Measurements from ENCODE around the gene HLA-DMA. TPM values are rescaled to one million over a fixed set of nuclear protein-coding genes. Genes with fewer than 3 reads are reported as not detected.
A peak's percentile ranks its signal among the peaks of the same experiment; 100 is the strongest.

HLA-DMA gene
- total and polyA plus RNA-seq, 2 of the 13 experiments (the other 11 are each of a cell fraction or from before 2014, with no cell fraction given) = 0.70 to 0.71 TPM

DNA sequence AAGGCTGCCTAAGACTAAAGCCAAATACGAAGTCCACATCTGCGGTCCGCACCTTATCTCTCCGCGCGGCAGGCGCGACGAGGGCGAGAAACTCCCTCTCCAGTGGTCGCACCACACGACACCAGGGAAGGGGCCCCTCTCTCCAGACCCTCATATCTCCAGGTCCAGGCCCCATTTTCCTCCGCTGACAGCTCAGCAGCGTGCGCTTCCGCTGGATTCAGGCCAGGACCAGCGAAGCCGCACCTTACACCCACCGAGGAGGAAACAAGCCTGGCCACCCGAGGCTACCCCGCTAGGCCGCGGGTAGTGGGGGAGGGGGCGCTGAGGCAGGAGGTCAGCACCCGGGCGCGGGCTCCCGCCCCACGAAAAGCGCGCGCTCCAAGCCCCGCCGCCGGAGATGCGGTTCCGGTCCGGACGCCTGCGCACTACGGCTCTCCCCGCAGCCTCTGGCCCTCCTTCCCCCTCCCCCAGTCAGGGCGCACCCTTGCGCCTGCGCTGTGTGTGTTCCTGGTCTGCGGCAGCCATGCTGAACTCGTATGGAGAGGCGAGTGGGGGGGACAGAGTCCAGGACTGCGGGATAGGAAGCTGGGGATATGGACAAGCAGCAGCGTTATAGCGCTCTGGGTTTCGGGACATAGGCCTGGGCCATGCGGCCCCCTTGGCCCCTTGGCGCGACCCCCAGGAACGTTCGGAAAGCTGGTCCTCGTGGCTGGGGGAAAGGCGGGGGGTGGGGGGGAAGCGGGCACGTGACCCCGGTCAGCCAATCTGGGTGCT, 15.4 kb upstream of the HLA-DMA start, which contains the start of gene BRD2 (continued):
- TF ChIP-seq, protein P1, sequence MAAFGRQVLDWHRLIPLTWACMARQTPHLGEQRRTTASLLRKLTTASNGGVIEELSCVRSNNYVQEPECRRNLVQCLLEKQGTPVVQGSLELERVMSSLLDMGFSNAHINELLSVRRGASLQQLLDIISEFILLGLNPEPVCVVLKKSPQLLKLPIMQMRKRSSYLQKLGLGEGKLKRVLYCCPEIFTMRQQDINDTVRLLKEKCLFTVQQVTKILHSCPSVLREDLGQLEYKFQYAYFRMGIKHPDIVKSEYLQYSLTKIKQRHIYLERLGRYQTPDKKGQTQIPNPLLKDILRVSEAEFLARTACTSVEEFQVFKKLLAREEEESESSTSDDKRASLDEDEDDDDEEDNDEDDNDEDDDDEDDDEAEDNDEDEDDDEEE (CRISPR knock-in tag; IDR thresholded peaks at IDR 0.05) = no peak
- TF ChIP-seq, protein P2, sequence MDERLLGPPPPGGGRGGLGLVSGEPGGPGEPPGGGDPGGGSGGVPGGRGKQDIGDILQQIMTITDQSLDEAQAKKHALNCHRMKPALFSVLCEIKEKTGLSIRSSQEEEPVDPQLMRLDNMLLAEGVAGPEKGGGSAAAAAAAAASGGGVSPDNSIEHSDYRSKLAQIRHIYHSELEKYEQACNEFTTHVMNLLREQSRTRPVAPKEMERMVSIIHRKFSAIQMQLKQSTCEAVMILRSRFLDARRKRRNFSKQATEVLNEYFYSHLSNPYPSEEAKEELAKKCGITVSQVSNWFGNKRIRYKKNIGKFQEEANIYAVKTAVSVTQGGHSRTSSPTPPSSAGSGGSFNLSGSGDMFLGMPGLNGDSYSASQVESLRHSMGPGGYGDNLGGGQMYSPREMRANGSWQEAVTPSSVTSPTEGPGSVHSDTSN (CRISPR knock-in tag; IDR thresholded peaks at IDR 0.05) = 0 out of 2 replicates have a peak, but pooled peaks have one; percentile 36
- TF ChIP-seq ATF7 (IDR thresholded peaks at IDR 0.05) (no peak), ATF7 (CRISPR knock-in tag; IDR thresholded peaks at IDR 0.05) (peak; percentile 83; the same call in 1 of the 2 replicates), MYNN (CRISPR knock-in tag; IDR thresholded peaks at IDR 0.05; ENCODE audit: low read depth) (peak; percentile 72), SMARCC2 (IDR thresholded peaks at IDR 0.05) (no peak), ZNF382 (CRISPR knock-in tag; IDR thresholded peaks at IDR 0.05; ENCODE audit: borderline replicate concordance) (no peak), NPAS2 (CRISPR knock-in tag; IDR thresholded peaks at IDR 0.05; ENCODE audit: borderline replicate concordance) (no peak), KAT2B (IDR thresholded peaks at IDR 0.05; ENCODE audit: borderline replicate concordance, low read depth, low read length) (no peak), CTCF (CRISPR knock-in tag; IDR thresholded peaks at IDR 0.05) (peak; percentile 42; the same call in 1 of the 2 replicates), CSRNP2 (CRISPR knock-in tag; conservative IDR thresholded peaks at IDR 0.05; ENCODE audit: low read depth) (peak; percentile 86; the same call in 1 of the 2 replicates), ZNF430 (CRISPR knock-in tag; IDR thresholded peaks at IDR 0.05) (peak; percentile 91), ZFY (CRISPR knock-in tag; IDR thresholded peaks at IDR 0.05) (peak; percentile 99), NFYC (CRISPR knock-in tag; IDR thresholded peaks at IDR 0.05) (peak; percentile 75), STAG1 (CRISPR knock-in tag; IDR thresholded peaks at IDR 0.05) (no peak), ZNF850 (CRISPR knock-in tag; conservative IDR thresholded peaks at IDR 0.05) (0 out of 2 replicates have a peak, but pooled peaks have one; percentile 84), ZBTB7A (CRISPR knock-in tag; IDR thresholded peaks at IDR 0.05) (peak; percentile 53; the same call in 1 of the 2 replicates), IRX3 (CRISPR knock-in tag; IDR thresholded peaks at IDR 0.05; ENCODE audit: borderline replicate concordance, low read depth) (peak; percentile 91; the same call in 1 of the 2 replicates), CBX5 (CRISPR knock-in tag; IDR thresholded peaks at IDR 0.05; ENCODE audit: borderline replicate concordance) (peak; percentile 15; the same call in 1 of the 2 replicates), POLR2G (IDR thresholded peaks at IDR 0.05; ENCODE audit: low read depth, low read length) (peak; percentile 87), ARNT2 (CRISPR knock-in tag; IDR thresholded peaks at IDR 0.05; ENCODE audit: low read depth) (peak; percentile 99), CC2D1A (CRISPR knock-in tag; IDR thresholded peaks at IDR 0.05) (peak; percentile 98)
- TF ChIP-seq, protein P3, sequence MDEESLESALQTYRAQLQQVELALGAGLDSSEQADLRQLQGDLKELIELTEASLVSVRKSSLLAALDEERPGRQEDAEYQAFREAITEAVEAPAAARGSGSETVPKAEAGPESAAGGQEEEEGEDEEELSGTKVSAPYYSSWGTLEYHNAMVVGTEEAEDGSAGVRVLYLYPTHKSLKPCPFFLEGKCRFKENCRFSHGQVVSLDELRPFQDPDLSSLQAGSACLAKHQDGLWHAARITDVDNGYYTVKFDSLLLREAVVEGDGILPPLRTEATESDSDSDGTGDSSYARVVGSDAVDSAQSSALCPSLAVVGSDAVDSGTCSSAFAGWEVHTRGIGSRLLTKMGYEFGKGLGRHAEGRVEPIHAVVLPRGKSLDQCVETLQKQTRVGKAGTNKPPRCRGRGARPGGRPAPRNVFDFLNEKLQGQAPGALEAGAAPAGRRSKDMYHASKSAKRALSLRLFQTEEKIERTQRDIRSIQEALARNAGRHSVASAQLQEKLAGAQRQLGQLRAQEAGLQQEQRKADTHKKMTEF (CRISPR knock-in tag; IDR thresholded peaks at IDR 0.05) = peak; percentile 94
